Osteocyte (in vitro differentiated cells): ENCODE results near the gene TLR6. TPM values are rescaled to one million over a fixed set of nuclear protein-coding genes. Genes with fewer than 3 reads are reported as not detected.

ENCODE experiments used
- DNase-seq: peaks from one replicate; pipeline ENCODE4 v3.0.0; 2021; ENCODE audit warnings: mixed read lengths; ENCODE audit not compliant: unreplicated experiment; ENCODE audit errors: extremely low spot score
- H3K27ac Mint-ChIP-seq: one replicate; pipeline ENCODE4 v1.8.0; 2021; ENCODE audit warnings: mild to moderate bottlenecking, mixed read lengths; ENCODE audit not compliant: unreplicated experiment
- H3K27me3 Mint-ChIP-seq: one replicate; pipeline ENCODE4 v1.8.0; 2021; ENCODE audit warnings: mixed read lengths; ENCODE audit not compliant: unreplicated experiment
- H3K36me3 Mint-ChIP-seq: one replicate; pipeline ENCODE4 v1.8.0; 2021; ENCODE audit warnings: mixed read lengths; ENCODE audit not compliant: unreplicated experiment
- H3K4me1 Mint-ChIP-seq: one replicate; pipeline ENCODE4 v1.8.0; 2021; ENCODE audit warnings: mixed read lengths; ENCODE audit not compliant: unreplicated experiment
- H3K4me3 Mint-ChIP-seq: one replicate; pipeline ENCODE4 v1.8.0; 2021; ENCODE audit warnings: mild to moderate bottlenecking, moderate library complexity, mixed read lengths; ENCODE audit not compliant: unreplicated experiment
- H3K9me3 Mint-ChIP-seq: one replicate; pipeline ENCODE4 v1.8.0; 2021; ENCODE audit warnings: mixed read lengths; ENCODE audit not compliant: unreplicated experiment
- CTCF ChIP-seq: fragments of 200-600 bp; sonication (generic); IDR thresholded peaks from 2 replicates; pipeline ENCODE4 v1.5.0; 2021; ENCODE audit warnings: antibody characterized with exemption, mild to moderate bottlenecking, moderate library complexity
- total RNA-seq: library from RNA; stranded (reverse); gene quantifications from 2 replicates; pipeline ENCODE4 v1.2.1, GENCODE V29; 2021

TLR6 gene
- total RNA-seq, 1 donor from 2014 or later = 2.5 TPM

- Mint-ChIP-seq H3K36me3 (peaks cover 45% of the 10 kb centered on the region), H3K27me3 (no peaks in the 10 kb centered on the region), H3K4me1 (peaks cover 56% of the 10 kb centered on the region), H3K27ac (peak overlapping the region; percentile 89), H3K9me3 (no peaks in the 10 kb centered on the region), H3K4me3 (no peak overlapping the region)
- no peak for TF ChIP-seq CTCF
- DNase-seq = no peak
Measured at GRCh38 chr4:38891051-38891983, 34.7 kb upstream of the TLR6 start.

GRCh38 chr4:38889143-38889542 lies 32.5 kb upstream of the TLR6 start:
- Mint-ChIP-seq H3K36me3 (peaks cover 30% of the 10 kb centered on the region), H3K27me3 (no peaks in the 10 kb centered on the region), H3K27ac (peak overlapping the region; percentile 89), H3K4me1 (peaks cover 56% of the 10 kb centered on the region), H3K9me3 (no peaks in the 10 kb centered on the region), H3K4me3 (peak overlapping the region; percentile 57)
- DNase-seq = no peak
- no peak for TF ChIP-seq CTCF

- peaks cover 30% of the 10 kb centered on the region for H3K4me1 Mint-ChIP-seq
- DNase-seq = no peak
- H3K27ac Mint-ChIP-seq = peak overlapping the region; percentile 38
- no peaks in the 10 kb centered on the region for H3K9me3 Mint-ChIP-seq
- H3K36me3 Mint-ChIP-seq = peaks cover 24% of the 10 kb centered on the region
- no peak for TF ChIP-seq CTCF
- no peak overlapping the region for H3K4me3 Mint-ChIP-seq
- no peaks in the 10 kb centered on the region for H3K27me3 Mint-ChIP-seq
Measured at GRCh38 chr4:38884254-38884653, 27.6 kb upstream of the TLR6 start.

GRCh38 chr4:38876636-38877035 lies 20.0 kb upstream of the TLR6 start:
- peaks cover 15% of the 10 kb centered on the region for H3K4me1 Mint-ChIP-seq
- H3K36me3 Mint-ChIP-seq = peaks cover 44% of the 10 kb centered on the region
- H3K4me3 Mint-ChIP-seq = no peak overlapping the region
- TF ChIP-seq CTCF = no peak
- no peaks in the 10 kb centered on the region for H3K27me3 Mint-ChIP-seq
- no peak for DNase-seq
- no peak overlapping the region for H3K27ac Mint-ChIP-seq
- peaks cover 9% of the 10 kb centered on the region for H3K9me3 Mint-ChIP-seq

GRCh38 chr4:38873290-38873944 lies 16.8 kb upstream of the TLR6 start:
- no peak for DNase-seq
- no peaks in the 10 kb centered on the region for H3K27me3 Mint-ChIP-seq
- H3K4me3 Mint-ChIP-seq = no peak overlapping the region
- peak; percentile 22 for TF ChIP-seq CTCF
- H3K9me3 Mint-ChIP-seq = peaks cover 9% of the 10 kb centered on the region
- H3K27ac Mint-ChIP-seq = peak overlapping the region; percentile 65
- peaks cover 40% of the 10 kb centered on the region for H3K4me1 Mint-ChIP-seq
- H3K36me3 Mint-ChIP-seq = peaks cover 37% of the 10 kb centered on the region
